Upper lobe of right lung (tissue), 1 donor: ENCODE data around the gene DLG3. TPM values are rescaled to one million over a fixed set of nuclear protein-coding genes. Genes with fewer than 3 reads are reported as not detected.
A peak's percentile ranks its signal among the peaks of the same experiment; 100 is the strongest.

Experiments
- ATAC-seq: fragments of 200-7000 bp; cut with Tn5 transposase; one replicate; pipeline ENCODE4 v1.9.1; 2020; ENCODE audit warnings: mild to moderate bottlenecking, moderate library complexity
- DNase-seq: peaks from one replicate; pipeline ENCODE4 v3.0.0-alpha.2; 2020
- H3K27ac ChIP-seq: fragments of 200-600 bp; one replicate; pipeline ENCODE4 v1.8.0; 2022
- H3K27me3 ChIP-seq: fragments of 200-600 bp; one replicate; pipeline ENCODE4 v1.8.0; 2022; ENCODE audit warnings: mild to moderate bottlenecking
- H3K36me3 ChIP-seq: fragments of 200-600 bp; one replicate; pipeline ENCODE4 v1.8.0; 2022
- H3K4me1 ChIP-seq: fragments of 200-600 bp; one replicate; pipeline ENCODE4 v1.8.0; 2022
- H3K4me3 ChIP-seq: fragments of 200-600 bp; one replicate; pipeline ENCODE4 v1.8.0; 2022; ENCODE audit warnings: mild to moderate bottlenecking
- H3K9me3 ChIP-seq: fragments of 200-600 bp; one replicate; pipeline ENCODE4 v1.8.0; 2022
- CTCF ChIP-seq: fragments of 200-600 bp; IDR thresholded peaks from one replicate; pipeline ENCODE4 v1.8.0; 2022; ENCODE audit warnings: antibody characterized with exemption
- intact Hi-C: fragments of 100-400 bp; cut with DNase I; formaldehyde crosslinking; loops from one replicate; pipeline ENCODE4 v1.11.0; 2022
- total RNA-seq: library from RNA; stranded (reverse); fragmentation: NEBNext Ultra II Directional; extraction: Animal tissue kit (Norgen Biotek cat#: 25700); gene quantifications from one replicate; pipeline ENCODE4 v1.2.1, GENCODE V29; 2021
- donor health status: DM: no; HTN: yes; CAD: no; lungs with severe emphysema.

Gene DLG3
- total RNA-seq, 1 donor from 2014 or later = 24.4 TPM

GRCh38 chrX:70552130-70552704, 107.6 kb downstream of the DLG3 start:
- no peaks in the 10 kb centered on the region for H3K9me3 ChIP-seq
- no peaks in the 10 kb centered on the region for H3K4me1 ChIP-seq
- no peaks in the 10 kb centered on the region for H3K27me3 ChIP-seq
- no peak for DNase-seq
- no peak overlapping the region for H3K4me3 ChIP-seq
- intact Hi-C loops = no loop called here
- no peak for ATAC-seq
- no peak overlapping the region for H3K27ac ChIP-seq
- no peaks in the 10 kb centered on the region for H3K36me3 ChIP-seq
- TF ChIP-seq CTCF = no peak

- no peak for ATAC-seq
- Histone ChIP-seq H3K27ac (no peak overlapping the region), H3K4me3 (no peak overlapping the region), H3K36me3 (no peaks in the 10 kb centered on the region), H3K4me1 (no peaks in the 10 kb centered on the region), H3K9me3 (no peaks in the 10 kb centered on the region), H3K27me3 (no peaks in the 10 kb centered on the region)
- intact Hi-C loops = no loop called here
- DNase-seq = no peak
- TF ChIP-seq CTCF = no peak
Observed at GRCh38 chrX:70553516-70553915, 108.9 kb downstream of the DLG3 start.

GRCh38 chrX:70554081-70554480, 109.4 kb downstream of the DLG3 start:
- H3K36me3 ChIP-seq = no peaks in the 10 kb centered on the region
- peak; percentile 32 for TF ChIP-seq CTCF
- no peak overlapping the region for H3K27ac ChIP-seq
- no peaks in the 10 kb centered on the region for H3K27me3 ChIP-seq
- no peaks in the 10 kb centered on the region for H3K9me3 ChIP-seq
- intact Hi-C loops = no loop called here
- ATAC-seq (peak; percentile 41), DNase-seq (no peak)
- no peaks in the 10 kb centered on the region for H3K4me1 ChIP-seq
- no peak overlapping the region for H3K4me3 ChIP-seq

GRCh38 chrX:70554523-70554922, 109.9 kb downstream of the DLG3 start:
- DNase-seq = no peak
- intact Hi-C loops = no loop called here
- Histone ChIP-seq H3K27ac (no peak overlapping the region), H3K36me3 (no peaks in the 10 kb centered on the region), H3K4me3 (no peak overlapping the region), H3K9me3 (no peaks in the 10 kb centered on the region), H3K27me3 (no peaks in the 10 kb centered on the region), H3K4me1 (no peaks in the 10 kb centered on the region)
- no peak for TF ChIP-seq CTCF
- ATAC-seq = no peak

- no peak for DNase-seq
- Histone ChIP-seq H3K36me3 (no peaks in the 10 kb centered on the region), H3K9me3 (no peaks in the 10 kb centered on the region), H3K4me1 (no peaks in the 10 kb centered on the region), H3K4me3 (no peak overlapping the region), H3K27ac (no peak overlapping the region), H3K27me3 (no peaks in the 10 kb centered on the region)
- TF ChIP-seq CTCF = no peak
- ATAC-seq = no peak
- intact Hi-C loops = no loop called here
Observed at GRCh38 chrX:70554948-70555347, 110.3 kb downstream of the DLG3 start.

Other genes with a start within 250 kb of the DLG3 start
- gene AWAT1, start 210.2 kb upstream of the DLG3 start, total RNA-seq = not detected
- 0.23 TPM for gene P2RY4, start 184.6 kb upstream of the DLG3 start, total RNA-seq
- not detected for gene ARR3, start 176.5 kb upstream of the DLG3 start, total RNA-seq
- not detected for gene RAB41, start 162.7 kb upstream of the DLG3 start, total RNA-seq
- 23.6 TPM for gene PDZD11, start 154.9 kb upstream of the DLG3 start, total RNA-seq
- gene KIF4A, start 154.7 kb upstream of the DLG3 start, total RNA-seq = 0.75 TPM
- gene GDPD2, start 21.5 kb upstream of the DLG3 start, total RNA-seq = not detected